HG03571 (cell line): ENCODE results near the gene TNFRSF25.

Experiments
- ATAC-seq: cut with Tn5 transposase; IDR thresholded peaks from one replicate; pipeline ENCODE4 v1.9.1; 2021; ENCODE audit not compliant: unreplicated experiment

TNFRSF25 gene

GRCh38 chr1:6419804-6420453, 46.0 kb downstream of the TNFRSF25 start, which contains the start of gene HES2:
Gene HES2, minus strand, starts transcription at chr1:6419919. Its CDS starts 99 bp downstream, at chr1:6419820.
- ATAC-seq: no peak

- ATAC-seq: no peak
Measured at GRCh38 chr1:6419397-6419803, 46.6 kb downstream of the TNFRSF25 start.

- ATAC-seq: no peak
Measured at GRCh38 chr1:6418668-6419396, 47.1 kb downstream of the TNFRSF25 start.

- ATAC-seq: no peak
Measured at GRCh38 chr1:6417961-6418667, 47.9 kb downstream of the TNFRSF25 start.

- ATAC-seq: no peak
Measured at GRCh38 chr1:6416906-6417305, 49.1 kb downstream of the TNFRSF25 start.

- ATAC-seq: no peak
Measured at GRCh38 chr1:6416295-6416656, 49.7 kb downstream of the TNFRSF25 start.

GRCh38 chr1:6414881-6415626, 50.9 kb downstream of the TNFRSF25 start:
- no peak for ATAC-seq

GRCh38 chr1:6414443-6414844, 51.5 kb downstream of the TNFRSF25 start:
- no peak for ATAC-seq

- ATAC-seq: no peak
Measured at GRCh38 chr1:6412896-6413295, 53.1 kb downstream of the TNFRSF25 start.
